Activated CD8-positive, alpha-beta memory T cell treated with anti-CD3 and anti-CD28 coated beads for 48 hours (primary cell): Measurements from ENCODE around the gene SLC26A1.
"Not testable (repeated sequence)": the region's sequence is repeated elsewhere in the genome, so short reads cannot be mapped to it uniquely, and the experiment has no call there.

ENCODE experiments used
- DNase-seq, 3 experiments: peaks; one replicate each; pipeline ENCODE4 v3.0.0-alpha.2; 2020; ENCODE audit warnings: low read depth in 2 of 3, low spot score in 2 of 3

SLC26A1 gene

GRCh38 chr4:955161-955921 lies 37.9 kb downstream of the SLC26A1 start:
- no peak for DNase-seq

GRCh38 chr4:954211-955020 lies 38.8 kb downstream of the SLC26A1 start:
- DNase-seq, result no peak

- no peak for DNase-seq
These were observed 39.7 kb downstream of the SLC26A1 start for GRCh38 chr4:953574-953915.

- DNase-seq, result no peak
These were observed 40.2 kb downstream of the SLC26A1 start for GRCh38 chr4:952881-953573.

- no peak for DNase-seq
These were observed 41.4 kb downstream of the SLC26A1 start for GRCh38 chr4:951594-952468.

- DNase-seq, result no peak
These were observed 42.0 kb downstream of the SLC26A1 start for GRCh38 chr4:951186-951585.

- no peak for DNase-seq
These were observed 42.8 kb downstream of the SLC26A1 start for GRCh38 chr4:950136-951020.

GRCh38 chr4:949656-950055 lies 43.5 kb downstream of the SLC26A1 start:
- no peak for DNase-seq

GRCh38 chr4:948936-949300 lies 44.3 kb downstream of the SLC26A1 start:
- no peak for DNase-seq

GRCh38 chr4:948101-948935 lies 44.9 kb downstream of the SLC26A1 start:
- DNase-seq, result no peak

GRCh38 chr4:947491-947971 lies 45.7 kb downstream of the SLC26A1 start:
- no peak for DNase-seq

GRCh38 chr4:946517-947471 lies 46.4 kb downstream of the SLC26A1 start:
- DNase-seq, result no peak

GRCh38 chr4:946103-946450 lies 47.1 kb downstream of the SLC26A1 start:
- no peak for DNase-seq

GRCh38 chr4:945274-946102 lies 47.7 kb downstream of the SLC26A1 start:
- no peak for DNase-seq

- not testable (repeated sequence) for DNase-seq
These were observed 53.7 kb downstream of the SLC26A1 start for GRCh38 chr4:939508-939907.
